PFSK-1 (cell line): ENCODE data around the gene TRAPPC3L.

Experiments
- FOXP2 ChIP-seq: optimal IDR thresholded peaks from 2 replicates; pipeline ENCODE3; 2011; ENCODE audit warnings: borderline replicate concordance, control low read depth, inconsistent platforms; ENCODE audit not compliant: insufficient read depth; ENCODE audit errors: extremely low read length, extremely low read depth
- POLR2AphosphoS5 ChIP-seq: IDR thresholded peaks from 2 replicates; pipeline ENCODE4 v1.6.1; 2012; ENCODE audit warnings: low read depth, mild to moderate bottlenecking, control low read depth, low read length, moderate library complexity
- REST ChIP-seq, 2 experiments: IDR thresholded peaks; 2 replicates each; pipeline versions ENCODE4 v1.6.1 to v1.8.0; 2011 to 2012; ENCODE audit warnings: low read depth in 2 of 2, low read length in 2 of 2, control low read depth in 1 of 2, inconsistent platforms in 1 of 2, mild to moderate bottlenecking in 1 of 2, moderate library complexity in 1 of 2; ENCODE audit not compliant: insufficient read depth in 1 of 2
- SIN3A ChIP-seq: IDR thresholded peaks from 2 replicates; pipeline ENCODE4 v1.6.1; 2012; ENCODE audit warnings: mild to moderate bottlenecking, low read length, moderate library complexity, borderline replicate concordance; ENCODE audit not compliant: insufficient read depth
- TAF1 ChIP-seq: IDR thresholded peaks from 2 replicates; pipeline ENCODE4 v1.6.1; 2012; ENCODE audit warnings: low read length, control low read depth, borderline replicate concordance; ENCODE audit not compliant: insufficient read depth

The TRAPPC3L gene

GRCh38 chr6:116564921-116565872 lies 19.7 kb upstream of the TRAPPC3L start:
- no peak for TF ChIP-seq FOXP2
- no peak for TF ChIP-seq SIN3A
- no peak for TF ChIP-seq TAF1
- TF ChIP-seq REST (IDR thresholded peaks at IDR 0.05; ENCODE audit: insufficient read depth in 1 of 2, low read depth in 2 of 2, low read length in 2 of 2), result no peak
- no peak for TF ChIP-seq POLR2AphosphoS5

- TF ChIP-seq FOXP2 (no peak), POLR2AphosphoS5 (no peak), SIN3A (no peak), REST (IDR thresholded peaks at IDR 0.05; ENCODE audit: insufficient read depth in 1 of 2, low read depth in 2 of 2, low read length in 2 of 2) (no peak), TAF1 (no peak)
Measured at GRCh38 chr6:116564311-116564710, 18.8 kb upstream of the TRAPPC3L start.

GRCh38 chr6:116563830-116564229 lies 18.3 kb upstream of the TRAPPC3L start:
- TF ChIP-seq POLR2AphosphoS5 (no peak), TAF1 (no peak), FOXP2 (no peak)

- TF ChIP-seq REST (IDR thresholded peaks at IDR 0.05; ENCODE audit: insufficient read depth in 1 of 2, low read depth in 2 of 2, low read length in 2 of 2), result no peak
- no peak for TF ChIP-seq TAF1
- TF ChIP-seq FOXP2, result no peak
- no peak for TF ChIP-seq POLR2AphosphoS5
- TF ChIP-seq SIN3A, result no peak
Measured at GRCh38 chr6:116562614-116563013, 17.1 kb upstream of the TRAPPC3L start.

GRCh38 chr6:116562019-116562403 lies 16.5 kb upstream of the TRAPPC3L start:
- no peak for TF ChIP-seq SIN3A
- no peak for TF ChIP-seq FOXP2
- TF ChIP-seq POLR2AphosphoS5, result no peak
- no peak for TF ChIP-seq REST (IDR thresholded peaks at IDR 0.05; ENCODE audit: insufficient read depth in 1 of 2, low read depth in 2 of 2, low read length in 2 of 2)
- TF ChIP-seq TAF1, result no peak
